Suprapubic skin (tissue), 4 donors: ENCODE results near the gene SBK2. TPM values are rescaled to one million over a fixed set of nuclear protein-coding genes. Genes with fewer than 3 reads are reported as not detected.

Experiments
- DNase-seq, 2 donors: peaks; one replicate each; pipeline ENCODE4 v3.0.0-alpha.2; 2019; ENCODE audit warnings: low spot score in 2 of 2
- H3K27ac ChIP-seq: fragments of 200-600 bp; sonication (generic); one replicate; pipeline ENCODE4 v1.5.1; 2019
- H3K27me3 ChIP-seq: fragments of 200-600 bp; sonication (generic); one replicate; pipeline ENCODE4 v1.5.1; 2019
- H3K36me3 ChIP-seq: fragments of 200-600 bp; sonication (generic); one replicate; pipeline ENCODE4 v1.5.1; 2019
- H3K4me1 ChIP-seq: fragments of 200-600 bp; sonication (generic); one replicate; pipeline ENCODE4 v1.5.1; 2019
- H3K4me3 ChIP-seq: fragments of 200-600 bp; sonication (generic); one replicate; pipeline ENCODE4 v1.5.1; 2019; ENCODE audit warnings: mild to moderate bottlenecking
- H3K9me3 ChIP-seq: fragments of 200-600 bp; sonication (generic); one replicate; pipeline ENCODE4 v1.5.1; 2019
- CTCF ChIP-seq, 2 donors: fragments of 200-600 bp in 1 of 2; fragments of 450-650 bp in 1 of 2; sonication (generic) in 1 of 2; IDR thresholded peaks; one replicate each; pipeline ENCODE4 v1.5.1; 2016 to 2019; ENCODE audit warnings: antibody characterized with exemption in 2 of 2, mild to moderate bottlenecking in 1 of 2, moderate library complexity in 1 of 2
- EP300 ChIP-seq: sonication (generic); formaldehyde crosslinking; IDR thresholded peaks from one replicate; pipeline ENCODE4 v1.6.1; 2017; ENCODE audit warnings: antibody characterized with exemption
- POLR2A ChIP-seq, 2 donors: fragments of 450-650 bp; IDR thresholded peaks; one replicate each; pipeline ENCODE4 v1.6.1; 2017; ENCODE audit warnings: antibody characterized with exemption in 2 of 2, mild to moderate bottlenecking in 2 of 2, moderate library complexity in 2 of 2
- POLR2AphosphoS5 ChIP-seq, 3 donors: sonication (generic); formaldehyde crosslinking; IDR thresholded peaks; one replicate each; pipeline ENCODE4 v1.6.1; 2017; ENCODE audit warnings: antibody characterized with exemption in 3 of 3
- WGBS: methylation state at CpG from one replicate; pipeline ENCODE4 v1.1.5; 2018; 5-methylcytosine and 5-hydroxymethylcytosine counted together
- total RNA-seq, 4 donors: library from RNA; depleted of rRNA; stranded (reverse); fragments of >200 nt; gene quantifications; one replicate each; pipeline ENCODE4 v1.1.0, GENCODE V29; 2016

SBK2 gene
- total RNA-seq, 4 donors from 2014 or later: not detected

DNA sequence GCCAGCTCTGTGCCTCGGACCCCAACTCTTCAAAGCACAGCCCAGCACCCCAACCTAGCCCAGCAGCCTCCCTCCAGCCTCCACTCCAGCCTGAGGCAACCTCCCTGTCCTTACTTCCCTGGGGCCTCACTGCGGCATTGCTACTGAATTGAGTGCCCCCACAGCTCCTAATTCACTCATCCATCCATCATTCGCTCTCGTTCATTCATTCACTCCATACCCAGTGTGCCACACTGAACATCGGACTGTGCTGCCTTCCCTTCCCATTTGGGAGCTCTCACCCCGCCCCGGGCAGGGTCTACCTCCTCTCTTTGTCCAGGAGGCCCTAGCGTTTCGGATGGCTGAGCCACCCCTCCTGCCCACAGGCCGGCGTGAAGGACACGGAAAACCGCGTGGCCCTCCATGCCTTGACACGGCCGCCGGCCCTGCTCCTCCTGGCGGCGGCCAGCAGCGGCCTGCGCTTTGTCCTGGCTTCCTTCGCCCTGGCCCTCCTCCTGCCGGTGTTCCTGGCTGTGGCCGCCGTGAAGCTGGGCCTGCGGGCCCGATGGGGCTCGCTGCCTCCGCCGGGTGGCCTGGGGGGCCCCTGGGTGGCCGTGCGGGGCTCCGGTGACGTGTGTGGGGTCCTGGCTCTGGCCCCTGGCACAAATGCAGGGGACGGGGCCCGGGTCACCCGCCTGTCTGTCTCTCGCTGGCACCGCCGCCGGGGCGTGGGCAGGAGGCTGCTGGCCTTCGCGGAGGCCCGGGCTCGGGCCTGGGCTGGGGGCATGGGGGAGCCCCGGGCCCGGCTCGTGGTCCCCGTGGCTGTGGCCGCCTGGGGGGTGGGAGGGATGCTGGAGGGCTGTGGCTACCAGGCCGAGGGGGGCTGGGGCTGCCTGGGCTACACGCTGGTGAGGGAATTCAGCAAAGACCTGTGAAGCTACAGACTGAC lies 50.6 kb downstream of the SBK2 start:
- WGBS: 64% methylated on average over 9 of the region's 53 CpGs
- peaks cover 53% of the 10 kb centered on the region for H3K4me1 ChIP-seq

DNA sequence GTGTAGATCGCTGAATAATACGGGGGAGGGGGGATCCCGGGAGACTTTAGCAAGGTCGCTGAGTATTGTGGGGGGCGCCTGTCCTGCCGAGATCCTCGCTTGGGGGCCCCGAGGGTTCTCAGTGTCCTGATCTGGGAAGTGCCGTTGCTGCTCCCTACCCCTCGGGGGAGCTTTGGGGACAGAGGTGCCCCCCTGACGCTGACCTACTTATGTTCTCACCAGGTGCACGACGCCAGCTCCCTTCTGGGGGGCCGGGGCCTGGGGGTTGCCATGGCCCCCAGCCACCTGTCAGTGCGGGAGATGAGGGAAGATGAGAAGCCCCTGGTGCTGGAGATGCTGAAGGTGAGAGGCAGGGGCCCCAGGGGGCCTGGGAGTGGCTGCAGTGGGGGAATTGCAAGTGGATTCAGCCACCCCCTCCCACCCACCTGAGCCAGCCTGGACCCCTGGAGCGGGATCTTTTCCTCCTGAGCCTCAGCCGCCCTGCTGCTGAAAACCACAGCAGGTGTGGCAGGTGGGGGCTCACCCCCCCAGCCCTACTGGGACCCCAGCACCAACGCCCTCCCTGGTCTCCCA lies 51.4 kb downstream of the SBK2 start:
- Histone ChIP-seq H3K27me3 (no peaks in the 10 kb centered on the region), H3K36me3 (peaks cover 24% of the 10 kb centered on the region), H3K9me3 (no peaks in the 10 kb centered on the region), H3K4me1 (peaks cover 48% of the 10 kb centered on the region), H3K4me3 (peak overlapping the region; percentile 61), H3K27ac (peak overlapping the region; percentile 83)
- DNase-seq: peak in 1 of 2 donors; percentile 70
- 34% methylated on average over 15 of the region's 18 CpGs for WGBS
- TF ChIP-seq POLR2AphosphoS5 (IDR thresholded peaks at IDR 0.05): no peak
- no peak for TF ChIP-seq CTCF (IDR thresholded peaks at IDR 0.05)
- TF ChIP-seq EP300: no peak
- no peak for TF ChIP-seq POLR2A (IDR thresholded peaks at IDR 0.05)

More for the DNA sequence above, 50.6 kb downstream of the SBK2 start:
- TF ChIP-seq EP300 (no peak), CTCF (IDR thresholded peaks at IDR 0.05) (peak in 1 of 2 donors; percentile 19)
- Histone ChIP-seq H3K27me3 (no peaks in the 10 kb centered on the region), H3K27ac (peak overlapping the region; percentile 83), H3K4me3 (peak overlapping the region; percentile 61), H3K9me3 (no peaks in the 10 kb centered on the region), H3K36me3 (peaks cover 21% of the 10 kb centered on the region)
- DNase-seq: peak in 1 of 2 donors; percentile 66

GRCh38 chr19:55484593-55485438 lies 52.1 kb downstream of the SBK2 start, which contains the start of gene NAT14:
TSS of gene NAT14 (plus strand) at chr19:55485188. CDS start at chr19:55485709, 521 bp downstream.
- DNase-seq: peak in 1 of 2 donors; percentile 77
- Histone ChIP-seq H3K9me3 (no peaks in the 10 kb centered on the region), H3K27ac (peak within 1 kb of the TSS; percentile 83), H3K4me1 (peaks cover 48% of the 10 kb centered on the region), H3K36me3 (peaks cover 24% of the 10 kb centered on the region), H3K27me3 (no peaks in the 10 kb centered on the region), H3K4me3 (peak within 1 kb of the TSS; percentile 61)
- 0% methylated on average over 18 of the region's 78 CpGs for WGBS
- TF ChIP-seq EP300: no peak
- TF ChIP-seq POLR2AphosphoS5 (IDR thresholded peaks at IDR 0.05): peak in 1 of 3 donors; percentile 41

DNA sequence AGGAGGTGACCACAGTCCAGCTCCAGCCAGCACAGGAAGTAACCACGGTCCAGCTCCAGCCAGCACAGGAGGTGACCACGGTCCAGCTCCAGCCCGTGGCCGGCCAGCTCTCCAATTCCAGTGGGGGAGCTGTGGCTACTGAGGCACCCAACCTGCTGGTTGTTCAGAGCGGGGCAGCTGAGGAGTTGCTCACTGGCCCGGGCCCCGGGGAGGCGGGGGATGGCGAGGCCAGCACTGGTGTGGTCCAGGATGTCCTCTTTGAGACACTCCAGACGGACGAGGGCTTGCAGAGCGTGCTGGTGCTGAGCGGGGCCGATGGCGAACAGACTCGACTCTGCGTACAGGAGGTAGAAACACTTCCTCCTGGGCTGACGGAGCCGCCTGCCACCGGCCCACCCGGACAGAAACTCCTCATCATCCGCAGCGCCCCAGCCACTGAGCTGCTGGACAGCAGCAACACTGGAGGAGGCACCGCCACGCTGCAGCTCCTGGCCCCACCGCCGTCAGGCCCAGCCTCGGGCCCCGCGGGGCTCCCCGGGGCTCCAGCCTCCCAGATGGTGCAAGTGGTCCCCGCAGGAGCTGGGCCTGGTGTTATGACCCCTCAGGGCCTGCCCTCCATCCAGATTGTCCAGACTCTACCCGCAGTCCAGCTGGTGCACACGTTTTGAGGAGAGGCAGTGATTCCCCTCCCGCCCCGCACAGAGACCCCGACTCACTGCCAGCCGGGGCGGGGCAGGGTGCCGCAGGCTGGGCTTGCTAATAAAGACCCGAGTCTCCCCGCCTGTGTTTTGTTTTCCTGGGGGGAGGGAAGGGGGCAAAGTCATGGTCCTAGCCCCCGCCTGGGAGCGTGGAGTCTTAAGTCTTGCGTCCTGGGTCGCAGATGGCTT lies 53.0 kb downstream of the SBK2 start:
- H3K27ac ChIP-seq: no peak overlapping the region
- TF ChIP-seq EP300 (no peak), CTCF (IDR thresholded peaks at IDR 0.05) (no peak), POLR2AphosphoS5 (IDR thresholded peaks at IDR 0.05) (no peak), POLR2A (IDR thresholded peaks at IDR 0.05) (no peak)
- WGBS: 88% methylated on average over 30 of the region's 46 CpGs
- no peaks in the 10 kb centered on the region for H3K27me3 ChIP-seq
- H3K9me3 ChIP-seq: no peaks in the 10 kb centered on the region
- H3K36me3 ChIP-seq: peaks cover 24% of the 10 kb centered on the region
- H3K4me1 ChIP-seq: peaks cover 48% of the 10 kb centered on the region
- DNase-seq: peak in 1 of 2 donors; percentile 67
- H3K4me3 ChIP-seq: peak overlapping the region; percentile 61
